ENCODE results near the gene RNF14. TPM values are rescaled to one million over a fixed set of nuclear protein-coding genes. Genes with fewer than 3 reads are reported as not detected.

RNF14 gene
- total RNA-seq, 1 experiment from 2014 or later, result 37.5 TPM

DNA sequence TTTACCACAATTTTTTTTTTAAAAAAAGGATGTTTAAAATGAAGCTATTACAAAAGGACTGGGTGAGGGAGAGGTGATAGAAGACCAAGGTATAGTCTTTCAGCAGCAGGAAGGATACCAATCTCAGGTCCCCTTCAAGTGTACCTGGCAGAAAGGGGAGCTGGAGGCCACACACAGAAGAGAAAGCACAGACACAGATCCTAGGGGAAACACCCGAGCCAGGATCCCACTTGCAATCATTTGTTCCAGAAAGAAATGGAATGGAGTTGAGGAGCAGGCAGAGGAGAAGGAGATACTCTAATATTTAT is 38.3 kb downstream of the RNF14 start:
- Histone ChIP-seq H3K9me3 (ENCODE audit: control insufficient read depth in 1 of 2, insufficient read depth in 1 of 2, low read depth in 1 of 2, low read length in 2 of 2) (no peaks in the 10 kb centered on the region), H3K27me3 (ENCODE audit: insufficient read depth, low read length) (no peaks in the 10 kb centered on the region), H3K9ac (ENCODE audit: low read length) (no peak overlapping the region), H2AFZ (ENCODE audit: low read depth, low read length, poor library complexity, severe bottlenecking) (no peak overlapping the region), H3K9me2 (ENCODE audit: insufficient read depth) (no peaks in the 10 kb centered on the region), H4K20me1 (ENCODE audit: insufficient read depth) (no peaks in the 10 kb centered on the region), H3K4me2 (ENCODE audit: low read length) (no peak overlapping the region), H3K4me3 (replicated peaks in 1 of 2; ENCODE audit: low read depth in 1 of 2, low read length in 2 of 2) (no peak overlapping the region), H3K4me1 (ENCODE audit: control insufficient read depth in 1 of 2, insufficient read depth in 2 of 2, low read length in 2 of 2) (peaks cover 0 to 6% of the 10 kb centered on the region in 2 experiments; a peak in 1 of 4 replicates), H3K36me3 (ENCODE audit: control insufficient read depth in 1 of 2, insufficient read depth in 2 of 2, low read length in 2 of 2) (peaks cover 11 to 45% of the 10 kb centered on the region in 2 experiments; a peak in 3 of 4 replicates), H3K27ac (ENCODE audit: low read depth, low read length) (no peak overlapping the region), H3K79me2 (ENCODE audit: insufficient read depth, low read length) (peaks cover 4% of the 10 kb centered on the region; the same call in 1 of the 2 replicates)
- intact Hi-C loops (cut with micrococcal nuclease), result no loop called here
- TF ChIP-seq EGR1 (IDR thresholded peaks at IDR 0.05; ENCODE audit: low read depth), result no peak
- TF ChIP-seq SRF (IDR thresholded peaks at IDR 0.05; ENCODE audit: low read depth), result no peak
- no peak for TF ChIP-seq POLR2AphosphoS5 (IDR thresholded peaks at IDR 0.05; ENCODE audit: low read depth, low read length)
- no peak for TF ChIP-seq REST (IDR thresholded peaks at IDR 0.05; ENCODE audit: low read depth)
- no peak for TF ChIP-seq ELF1 (IDR thresholded peaks at IDR 0.05; ENCODE audit: borderline replicate concordance, low read depth)
- no peak for TF ChIP-seq YY1 (IDR thresholded peaks at IDR 0.05; ENCODE audit: extremely low read depth, insufficient replicate concordance, low read depth, low read length)
- TF ChIP-seq MAX (IDR thresholded peaks at IDR 0.05), result no peak
- TF ChIP-seq FOSL1 (IDR thresholded peaks at IDR 0.05; ENCODE audit: low read depth), result no peak
- TF ChIP-seq POLR2A (IDR thresholded peaks at IDR 0.05; ENCODE audit: borderline replicate concordance, extremely low read depth, insufficient read depth, insufficient read length), result no peak
- TF ChIP-seq EZH2phosphoT487 (IDR thresholded peaks at IDR 0.05; ENCODE audit: borderline replicate concordance), result no peak
- TF ChIP-seq JUND (IDR thresholded peaks at IDR 0.05), result no peak
- no peak for TF ChIP-seq CTCF (IDR thresholded peaks at IDR 0.05 in 2 of 3, conservative IDR thresholded peaks at IDR 0.05 in 1 of 3; ENCODE audit: borderline replicate concordance in 1 of 3, insufficient read depth in 1 of 3, low read depth in 2 of 3, low read length in 2 of 3)
- no TSS peak for BruUV-seq (replicated peaks)
- CTCF ChIA-PET, result no interaction called here
- RAD21 ChIA-PET (ENCODE audit: low non-redundant PET in 1 of 2, low total read pairs in 2 of 2, uncharacterized antibody in 2 of 2, unreplicated experiment in 2 of 2), result no interaction called here
- POLR2A ChIA-PET, result no interaction called here
- DNase-seq (ENCODE audit: low read depth, low spot score) (no peak), ATAC-seq (no peak)

Data from HCT116 (cell line).